GM23338 (cell line): ENCODE results near the gene AOPEP.

ENCODE experiments used
- CREB1 ChIP-seq: fragments of 250-450 bp; sonication (Bioruptor Pico); IDR thresholded peaks from 2 replicates; pipeline ENCODE4 v1.5.0; 2020; ENCODE audit warnings: low read depth, mild to moderate bottlenecking, moderate library complexity
- CTCF ChIP-seq, 2 experiments: fragments of 200-600 bp in 1 of 2; sonication (generic) in 1 of 2; conservative IDR thresholded peaks; 2 replicates each; pipeline versions ENCODE4 v1.5.1 to v1.6.1; 2016 to 2017; ENCODE audit warnings: antibody characterized with exemption in 2 of 2, low read depth in 2 of 2, mild to moderate bottlenecking in 2 of 2, moderate library complexity in 1 of 2
- ETS1 ChIP-seq: IDR thresholded peaks from 2 replicates; pipeline ENCODE4 v1.6.1; 2016; ENCODE audit warnings: antibody characterized with exemption
- EZH2 ChIP-seq: fragments of 200-600 bp; sonication (generic); IDR thresholded peaks from one replicate; pipeline ENCODE4 v1.8.0; 2017; ENCODE audit warnings: antibody characterized with exemption, mild to moderate bottlenecking, low read depth; ENCODE audit not compliant: unreplicated experiment
- EZH2phosphoT487 ChIP-seq: fragments of 200-600 bp; sonication (generic); IDR thresholded peaks from one replicate; pipeline ENCODE4 v1.8.1; 2018; ENCODE audit warnings: antibody characterized with exemption; ENCODE audit not compliant: unreplicated experiment
- JUNB ChIP-seq: IDR thresholded peaks from one replicate; pipeline ENCODE4 v1.6.1; 2016; ENCODE audit warnings: antibody characterized with exemption; ENCODE audit not compliant: unreplicated experiment
- NANOG ChIP-seq: IDR thresholded peaks from 2 replicates; pipeline ENCODE4 v1.6.1; 2016; ENCODE audit warnings: antibody characterized with exemption, borderline replicate concordance
- POLR2AphosphoS5 ChIP-seq: IDR thresholded peaks from 2 replicates; pipeline ENCODE4 v1.6.1; 2016; ENCODE audit warnings: antibody characterized with exemption, low read depth
- REST ChIP-seq: IDR thresholded peaks from one replicate; pipeline ENCODE4 v1.6.1; 2018; ENCODE audit warnings: antibody characterized with exemption; ENCODE audit not compliant: unreplicated experiment
- STAT1 ChIP-seq: IDR thresholded peaks from one replicate; pipeline ENCODE4 v1.6.1; 2016; ENCODE audit warnings: antibody characterized with exemption; ENCODE audit not compliant: unreplicated experiment
- ZNF114 ChIP-seq: fragments of 250-450 bp; sonication (Bioruptor Pico); IDR thresholded peaks from 2 replicates; pipeline ENCODE4 v1.5.0; 2020; ENCODE audit warnings: mild to moderate bottlenecking, moderate library complexity
- ZNF331 ChIP-seq: fragments of 250-450 bp; sonication (Bioruptor Pico); IDR thresholded peaks from 2 replicates; pipeline ENCODE4 v1.5.0; 2020; ENCODE audit warnings: low read depth, mild to moderate bottlenecking, moderate library complexity
- ZNF462 ChIP-seq: fragments of 250-450 bp; sonication (Bioruptor Pico); IDR thresholded peaks from 2 replicates; pipeline ENCODE4 v1.5.0; 2020; ENCODE audit warnings: mild to moderate bottlenecking, moderate library complexity

- TF ChIP-seq CTCF (conservative IDR thresholded peaks at IDR 0.05; ENCODE audit: low read depth in 2 of 2): no peak
- TF ChIP-seq POLR2AphosphoS5: no peak
- no peak for TF ChIP-seq REST
- TF ChIP-seq EZH2: no peak
- TF ChIP-seq CREB1: no peak
- no peak for TF ChIP-seq JUNB
- TF ChIP-seq EZH2phosphoT487: no peak
- TF ChIP-seq ZNF114 (CRISPR knock-in tag): no peak
- no peak for TF ChIP-seq ZNF331
- TF ChIP-seq ETS1: no peak
- TF ChIP-seq NANOG: no peak
- no peak for TF ChIP-seq STAT1
- TF ChIP-seq ZNF462 (CRISPR knock-in tag): no peak
These were observed 41.1 kb upstream of the AOPEP start for GRCh38 chr9:94685359-94685758.
